Small intestine (tissue), 7 donors: ENCODE results near the gene C1GALT1C1L. TPM values are rescaled to one million over a fixed set of nuclear protein-coding genes. Genes with fewer than 3 reads are reported as not detected.
"Not testable (repeated sequence)": the region's sequence is repeated elsewhere in the genome, so short reads cannot be mapped to it uniquely, and the experiment has no call there.

Experiments
- DNase-seq, 2 donors: peaks; one replicate each; pipeline versions ENCODE4 v3.0.0 to v3.0.0-alpha.2; 2013
- FAIRE-seq: peaks from 2 replicates; lab custom pipeline; 2012; peaks lifted over from hg19 to GRCh38; lab: Jason Lieb, UNC
- H3K27ac ChIP-seq, 3 donors: one replicate each; pipeline ENCODE4 v1.5.1; 2013; ENCODE audit warnings: low read length in 2 of 3, mild to moderate bottlenecking in 2 of 3, control low read depth in 1 of 3, inconsistent platforms in 1 of 3, low read depth in 1 of 3, moderate library complexity in 1 of 3
- H3K27me3 ChIP-seq, 3 donors: one replicate each; pipeline ENCODE4 v1.6.1; 2013; ENCODE audit warnings: low read length in 3 of 3, inconsistent platforms in 1 of 3; ENCODE audit not compliant: control insufficient read depth in 3 of 3, insufficient read depth in 3 of 3
- H3K36me3 ChIP-seq, 3 donors: one replicate each; pipeline ENCODE4 v1.6.1; 2013; ENCODE audit warnings: low read length in 3 of 3, inconsistent platforms in 1 of 3, low read depth in 1 of 3, mild to moderate bottlenecking in 1 of 3, moderate library complexity in 1 of 3; ENCODE audit not compliant: control insufficient read depth in 3 of 3, insufficient read depth in 2 of 3
- H3K4me1 ChIP-seq, 3 donors: one replicate each; pipeline ENCODE4 v1.6.1; 2013; ENCODE audit warnings: low read length in 2 of 3, inconsistent platforms in 1 of 3, low read depth in 1 of 3, mild to moderate bottlenecking in 1 of 3, moderate library complexity in 1 of 3; ENCODE audit not compliant: control insufficient read depth in 3 of 3, insufficient read depth in 2 of 3
- H3K4me3 ChIP-seq, 3 donors: one replicate each; pipeline ENCODE4 v1.5.1; 2013; ENCODE audit warnings: low read length in 3 of 3, control low read depth in 1 of 3, inconsistent platforms in 1 of 3, low read depth in 1 of 3, mild to moderate bottlenecking in 1 of 3, moderate library complexity in 1 of 3
- H3K9me3 ChIP-seq, 2 donors: one replicate each; pipeline ENCODE4 v1.6.1; 2013; ENCODE audit warnings: low read depth in 1 of 2, low read length in 1 of 2; ENCODE audit not compliant: control insufficient read depth in 2 of 2, insufficient read depth in 1 of 2
- WGBS, 3 donors: extraction: QIAGEN DNeasy Blood & Tissue Kit; methylation state at CpG; one replicate each; pipeline ENCODE4 v1.1.7; 2013; 5-methylcytosine and 5-hydroxymethylcytosine counted together
- polyA plus RNA-seq, 4 donors: library from polyadenylated mRNA; stranded (reverse) in 3 of 4; unstranded in 1 of 4; fragments of 200-250 nt in 3 of 4; fragments of 120-200 nt in 1 of 4; gene quantifications; one replicate each; pipeline versions ENCODE4 v1.2.1 to v1.2.3, GENCODE V29; 2013
- donor health status: healthy with polysubstance abuse.
- donor health status: control.
- donor health status: control.
- donor health status: Bipolar disorder and iron deficiency.
- donor health status: healthy.

Gene C1GALT1C1L
- polyA plus RNA-seq, 4 donors, result 0.37 to 0.68 TPM; not detected in 2

GRCh38 chr2:43710866-43711265, 34.6 kb upstream of the C1GALT1C1L start:
- Histone ChIP-seq H3K27ac (no peak overlapping the region), H3K4me1 (no peaks in the 10 kb centered on the region), H3K4me3 (no peak overlapping the region), H3K36me3 (no peaks in the 10 kb centered on the region), H3K27me3 (no peaks in the 10 kb centered on the region), H3K9me3 (no peaks in the 10 kb centered on the region)
- no peak for DNase-seq
- FAIRE-seq, result no peak

GRCh38 chr2:43708891-43709290, 32.7 kb upstream of the C1GALT1C1L start:
- H3K4me3 ChIP-seq, result no peak overlapping the region
- no peak overlapping the region for H3K27ac ChIP-seq
- no peaks in the 10 kb centered on the region for H3K27me3 ChIP-seq
- no peak for DNase-seq
- FAIRE-seq, result no peak
- H3K9me3 ChIP-seq, result no peaks in the 10 kb centered on the region
- no peaks in the 10 kb centered on the region for H3K36me3 ChIP-seq
- no peaks in the 10 kb centered on the region for H3K4me1 ChIP-seq

DNA sequence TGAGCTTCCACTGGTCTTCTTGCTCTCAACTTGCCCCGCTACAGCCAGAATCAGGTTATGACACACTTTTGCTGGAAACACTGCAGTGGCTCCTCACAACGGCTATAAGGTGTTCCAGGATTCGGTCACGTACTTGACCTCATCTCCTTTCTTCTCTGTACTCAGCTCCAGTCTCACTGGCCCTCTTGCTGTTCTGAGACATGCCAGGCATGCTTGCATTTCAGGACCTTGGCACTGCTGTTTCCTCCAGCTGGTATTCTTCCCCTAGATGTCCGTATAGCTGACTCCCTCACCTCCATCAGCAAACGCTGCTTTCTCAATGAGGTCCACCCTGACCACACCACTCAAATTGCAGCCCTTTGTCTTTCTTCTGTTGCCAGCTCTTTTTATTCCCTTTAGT, 31.9 kb upstream of the C1GALT1C1L start:
- H3K27me3 ChIP-seq, result no peaks in the 10 kb centered on the region
- WGBS, 3 donors, result 86 to 94% (median 88%) methylated on average over 6 of the region's 6 CpGs
- H3K27ac ChIP-seq, result no peak overlapping the region
- H3K9me3 ChIP-seq, result no peaks in the 10 kb centered on the region
- DNase-seq, result no peak
- H3K36me3 ChIP-seq, result no peaks in the 10 kb centered on the region
- no peaks in the 10 kb centered on the region for H3K4me1 ChIP-seq
- no peak overlapping the region for H3K4me3 ChIP-seq
- FAIRE-seq, result no peak

GRCh38 chr2:43707255-43708015, 31.2 kb upstream of the C1GALT1C1L start:
- Histone ChIP-seq H3K4me3 (no peak overlapping the region), H3K9me3 (no peaks in the 10 kb centered on the region), H3K4me1 (no peaks in the 10 kb centered on the region), H3K27me3 (no peaks in the 10 kb centered on the region), H3K27ac (no peak overlapping the region), H3K36me3 (no peaks in the 10 kb centered on the region)
- FAIRE-seq (no peak), DNase-seq (no peak)
- WGBS, 3 donors, result 58 to 77% (median 76%) methylated on average over 7 of the region's 7 CpGs

DNA sequence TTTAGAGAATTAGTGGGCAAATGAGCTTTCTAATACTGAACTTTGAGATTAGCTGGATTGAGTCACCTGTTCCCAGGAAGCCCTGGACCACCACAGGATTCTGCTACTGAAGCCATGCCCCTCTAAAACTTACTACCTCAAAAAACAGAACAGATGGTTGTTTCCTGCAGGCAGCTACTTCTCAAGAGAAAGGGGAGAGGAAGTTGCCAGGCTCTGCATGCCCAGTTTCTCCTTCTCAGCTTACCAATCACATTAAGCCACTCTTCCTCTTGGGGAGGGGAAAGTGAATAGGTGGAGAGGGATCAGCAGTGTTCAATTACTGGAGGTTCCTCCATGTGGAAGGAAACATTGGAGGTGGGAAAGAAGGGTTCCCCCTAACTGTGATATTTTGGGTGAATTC, 24.9 kb upstream of the C1GALT1C1L start:
- H3K27ac ChIP-seq, result no peak overlapping the region
- H3K36me3 ChIP-seq, result peaks cover 0 to 3% (median 0%) of the 10 kb centered on the region in 3 donors
- FAIRE-seq (no peak), DNase-seq (no peak)
- no peaks in the 10 kb centered on the region for H3K9me3 ChIP-seq
- peaks cover 0 to 2% (median 0%) of the 10 kb centered on the region in 3 donors for H3K27me3 ChIP-seq
- no peaks in the 10 kb centered on the region for H3K4me1 ChIP-seq
- H3K4me3 ChIP-seq, result no peak overlapping the region

- peaks cover 0 to 3% (median 0%) of the 10 kb centered on the region in 3 donors for H3K36me3 ChIP-seq
- peaks cover 0 to 2% (median 0%) of the 10 kb centered on the region in 3 donors for H3K27me3 ChIP-seq
- no peak overlapping the region for H3K27ac ChIP-seq
- WGBS, 3 donors, result 64 to 85% (median 79%) methylated on average over 3 of the region's 3 CpGs
- H3K4me3 ChIP-seq, result no peak overlapping the region
- FAIRE-seq, result no peak
- DNase-seq, result no peak
- no peaks in the 10 kb centered on the region for H3K9me3 ChIP-seq
- H3K4me1 ChIP-seq, result no peaks in the 10 kb centered on the region
These were observed 23.5 kb upstream of the C1GALT1C1L start for GRCh38 chr2:43699761-43700160.

DNA sequence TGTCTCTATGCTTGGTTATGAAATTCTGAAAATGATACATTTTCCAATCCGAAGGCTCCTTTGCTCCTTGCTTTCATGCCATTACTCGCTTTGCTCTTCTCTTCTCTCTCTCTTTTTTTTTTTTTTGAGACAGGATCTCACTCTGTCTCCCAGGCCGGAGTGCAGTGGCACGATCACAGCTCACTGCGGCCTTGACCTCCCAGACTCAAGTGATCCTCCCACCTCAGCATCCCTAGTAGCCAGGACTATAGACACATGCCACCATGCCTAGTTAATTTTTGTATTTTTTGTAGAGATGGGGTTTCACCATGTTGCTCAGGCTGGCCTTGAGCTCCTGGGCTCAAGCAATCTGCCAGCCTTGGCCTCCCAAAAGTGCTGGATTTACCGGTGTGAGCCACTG, 21.9 kb upstream of the C1GALT1C1L start:
- H3K27me3 ChIP-seq, H3K36me3 ChIP-seq: not testable (repeated sequence)

DNA sequence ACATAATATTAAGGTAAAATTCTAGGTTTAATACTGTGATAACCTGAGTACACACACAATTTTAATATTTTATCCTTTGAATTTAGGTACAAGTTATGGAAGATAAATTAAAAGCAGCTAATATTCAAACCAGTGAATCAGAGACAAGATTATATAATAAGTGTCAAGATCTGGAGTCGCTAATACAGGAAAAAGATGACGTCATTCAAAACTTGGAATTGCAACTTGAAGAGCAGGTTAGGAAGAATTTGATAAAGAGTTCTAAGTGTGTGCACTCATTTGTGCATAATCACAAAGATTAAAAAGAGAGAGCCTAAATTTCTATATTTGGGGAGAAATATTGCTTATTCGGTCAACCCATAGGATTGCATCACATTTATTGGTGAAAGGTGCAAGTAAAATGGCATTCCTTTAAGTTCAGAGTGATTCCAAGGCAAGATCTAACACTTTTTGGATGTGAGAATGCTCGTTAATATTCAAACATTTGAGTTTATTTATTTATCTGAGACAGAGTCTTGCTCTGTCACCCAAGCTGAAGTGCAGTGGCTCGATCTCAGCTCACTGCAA, 16.3 kb upstream of the C1GALT1C1L start:
- DNase-seq (no peak), FAIRE-seq (no peak)
- Histone ChIP-seq H3K4me1 (no peaks in the 10 kb centered on the region), H3K27me3 (no peaks in the 10 kb centered on the region), H3K36me3 (no peaks in the 10 kb centered on the region), H3K9me3 (no peaks in the 10 kb centered on the region), H3K27ac (no peak overlapping the region), H3K4me3 (no peak overlapping the region)
- WGBS, 3 donors, result 84 to 89% (median 84%) methylated on average over 5 of the region's 5 CpGs

More for the DNA sequence above, 21.9 kb upstream of the C1GALT1C1L start:
- not testable (repeated sequence) for H3K9me3 ChIP-seq, FAIRE-seq, H3K4me1 ChIP-seq, H3K4me3 ChIP-seq, H3K27ac ChIP-seq, DNase-seq
- 84 to 90% (median 87%) methylated on average over 6 of the region's 6 CpGs for WGBS, 3 donors
